ENCODE results near the gene JMJD8. TPM values are rescaled to one million over a fixed set of nuclear protein-coding genes. Genes with fewer than 3 reads are reported as not detected.

JMJD8 gene
- total RNA-seq, 1 donor from 2014 or later, result 36.1 TPM

GRCh38 chr16:681746-682427 is 2.2 kb downstream of the JMJD8 start:
- DNase-seq (ENCODE audit: low spot score) (no peak), ATAC-seq (no peak)
- intact Hi-C loops (cut with DNase I), result no loop called here

GRCh38 chr16:680967-681745 is 3.0 kb downstream of the JMJD8 start:
- intact Hi-C loops (cut with DNase I), result no loop called here
- ATAC-seq, result no peak
- DNase-seq (ENCODE audit: low spot score), result no peak

GRCh38 chr16:680625-680945 is 3.5 kb downstream of the JMJD8 start:
- no peak for DNase-seq (ENCODE audit: low spot score)
- ATAC-seq, result no peak
- intact Hi-C loops (cut with DNase I), result no loop called here

- intact Hi-C loops (cut with DNase I), result no loop called here
- ATAC-seq (peak; percentile 74), DNase-seq (ENCODE audit: low spot score) (peak; percentile 95)
Measured at GRCh38 chr16:679814-680624, 4.1 kb downstream of the JMJD8 start, which contains the start of gene STUB1. STUB1 (plus strand) TSS chr16:680410; CDS start chr16:680526, 116 bp downstream.

- intact Hi-C loops (cut with DNase I), result no loop called here
- DNase-seq (ENCODE audit: low spot score) (peak; percentile 88), ATAC-seq (peak; percentile 56)
Measured at GRCh38 chr16:678858-679813, 5.0 kb downstream of the JMJD8 start.

GRCh38 chr16:678209-678857 is 5.8 kb downstream of the JMJD8 start:
- peak; percentile 0 for ATAC-seq

GRCh38 chr16:677316-678190 is 6.6 kb downstream of the JMJD8 start:
- intact Hi-C loops (cut with DNase I), result no loop called here
- DNase-seq (ENCODE audit: low spot score), result no peak

More at GRCh38 chr16:678209-678857, 5.8 kb downstream of the JMJD8 start:
- no peak for DNase-seq (ENCODE audit: low spot score)
- intact Hi-C loops (cut with DNase I), result no loop called here

GRCh38 chr16:676913-677312 is 7.2 kb downstream of the JMJD8 start:
- DNase-seq (ENCODE audit: low spot score), result no peak
- ATAC-seq, result no peak
- intact Hi-C loops (cut with DNase I), result no loop called here

More at GRCh38 chr16:677316-678190, 6.6 kb downstream of the JMJD8 start:
- no peak for ATAC-seq

GRCh38 chr16:676565-676902 is 7.6 kb downstream of the JMJD8 start:
- intact Hi-C loops (cut with DNase I), result no loop called here
- no peak for DNase-seq (ENCODE audit: low spot score)
- no peak for ATAC-seq

- intact Hi-C loops (cut with DNase I), result no loop called here
- ATAC-seq, result no peak
- DNase-seq (ENCODE audit: low spot score), result no peak
Measured at GRCh38 chr16:675884-676564, 8.1 kb downstream of the JMJD8 start.

- ATAC-seq (no peak), DNase-seq (ENCODE audit: low spot score) (no peak)
- intact Hi-C loops (cut with DNase I), result no loop called here
Measured at GRCh38 chr16:674968-675883, 8.9 kb downstream of the JMJD8 start, which contains the start of gene RHBDL1. RHBDL1 (plus strand) TSS chr16:675671; CDS start chr16:675791, 120 bp downstream.

- intact Hi-C loops (cut with DNase I), result no loop called here
- ATAC-seq (no peak), DNase-seq (ENCODE audit: low spot score) (no peak)
Measured at GRCh38 chr16:674214-674881, 9.8 kb downstream of the JMJD8 start.

- DNase-seq (ENCODE audit: low spot score), result no peak
- no peak for ATAC-seq
- intact Hi-C loops (cut with DNase I), result no loop called here
Measured at GRCh38 chr16:673399-673991, 10.6 kb downstream of the JMJD8 start.

- no peak for DNase-seq (ENCODE audit: low spot score)
- intact Hi-C loops (cut with DNase I), result no loop called here
- ATAC-seq, result no peak
Measured at GRCh38 chr16:672851-673250, 11.3 kb downstream of the JMJD8 start.

- DNase-seq (ENCODE audit: low spot score) (no peak), ATAC-seq (no peak)
- intact Hi-C loops (cut with DNase I), result no loop called here
Measured at GRCh38 chr16:672371-672770, 11.8 kb downstream of the JMJD8 start.

All from sciatic nerve (tissue), 2 donors.